Left renal pelvis (tissue), 4 donors: Measurements from ENCODE around the gene PPP1R12B. TPM values are rescaled to one million over a fixed set of nuclear protein-coding genes. Genes with fewer than 3 reads are reported as not detected.
"Not testable (repeated sequence)": the region's sequence is repeated elsewhere in the genome, so short reads cannot be mapped to it uniquely, and the experiment has no call there.

Experiments used
- DNase-seq, 4 donors: peaks; one replicate each; pipeline ENCODE4 v3.0.0-alpha.2; 2013; ENCODE audit warnings: low read depth in 4 of 4, low spot score in 3 of 4
- polyA plus RNA-seq, 4 donors: library from polyadenylated mRNA; unstranded; fragments of 120-200 nt; gene quantifications; one replicate each; pipeline ENCODE4 v1.2.1, GENCODE V29; 2013; ENCODE audit not compliant: insufficient read length in 4 of 4

The PPP1R12B gene
- polyA plus RNA-seq, 4 donors, result 17.1 to 85.4 (median 23.1) TPM

GRCh38 chr1:202624088-202624780 is 275.7 kb downstream of the PPP1R12B start:
- no peak for DNase-seq

GRCh38 chr1:202624781-202625108 is 276.2 kb downstream of the PPP1R12B start:
- no peak for DNase-seq

- DNase-seq, result no peak
Observed at GRCh38 chr1:202625416-202626360, 277.2 kb downstream of the PPP1R12B start.

- not testable (repeated sequence) for DNase-seq
Observed at GRCh38 chr1:202627036-202627435, 278.5 kb downstream of the PPP1R12B start.

GRCh38 chr1:202627841-202628565 is 279.5 kb downstream of the PPP1R12B start:
- DNase-seq, result no peak

GRCh38 chr1:202628646-202629215 is 280.2 kb downstream of the PPP1R12B start:
- DNase-seq, result no peak

- DNase-seq, result not testable (repeated sequence)
Observed at GRCh38 chr1:202629257-202629811, 280.8 kb downstream of the PPP1R12B start.

- not testable (repeated sequence) for DNase-seq
Observed at GRCh38 chr1:202630096-202630495, 281.6 kb downstream of the PPP1R12B start.

- no peak for DNase-seq
Observed at GRCh38 chr1:202630541-202630940, 282.0 kb downstream of the PPP1R12B start.

- no peak for DNase-seq
Observed at GRCh38 chr1:202631076-202631923, 282.8 kb downstream of the PPP1R12B start.

- DNase-seq, result no peak
Observed at GRCh38 chr1:202632241-202632640, 283.7 kb downstream of the PPP1R12B start.

GRCh38 chr1:202636171-202636570 is 287.7 kb downstream of the PPP1R12B start:
- DNase-seq, result not testable (repeated sequence)

- DNase-seq, result not testable (repeated sequence)
Observed at GRCh38 chr1:202637321-202638018, 289.0 kb downstream of the PPP1R12B start.

- DNase-seq, result no peak
Observed at GRCh38 chr1:202638019-202638700, 289.7 kb downstream of the PPP1R12B start.

- not testable (repeated sequence) for DNase-seq
Observed at GRCh38 chr1:202638701-202639305, 290.3 kb downstream of the PPP1R12B start.

GRCh38 chr1:202639500-202639899 is 291.0 kb downstream of the PPP1R12B start:
- no peak for DNase-seq

GRCh38 chr1:202642212-202642611 is 293.7 kb downstream of the PPP1R12B start:
- DNase-seq, result no peak
